HepG2 (cell line): Measurements from ENCODE around the gene MKRN2OS. TPM values are rescaled to one million over a fixed set of nuclear protein-coding genes. Genes with fewer than 3 reads are reported as not detected.

ENCODE experiments used
- GTF2F1 ChIP-seq: fragments of 150-350 bp; IDR thresholded peaks from 2 replicates; pipeline ENCODE4 v1.6.1; 2014; ENCODE audit warnings: low read length
- NFE2 ChIP-seq: sonication (generic); formaldehyde crosslinking; IDR thresholded peaks from 2 replicates; pipeline ENCODE4 v1.4.0; 2020; ENCODE audit warnings: missing genetic modification reagents
- RBFOX2 ChIP-seq: fragments of 200-400 bp; formaldehyde crosslinking; IDR thresholded peaks from 2 replicates; pipeline ENCODE4 v1.6.1; 2017; ENCODE audit warnings: low read depth, mild to moderate bottlenecking, low read length
- SOX6 ChIP-seq, 2 experiments: fragments of 450-650 bp in 1 of 2; sonication (generic) in 1 of 2; formaldehyde crosslinking in 1 of 2; IDR thresholded peaks; 2 replicates each; pipeline versions ENCODE4 v1.4.0 to v1.6.1; 2017 to 2020; ENCODE audit warnings: antibody characterized with exemption in 1 of 2, mild to moderate bottlenecking in 1 of 2, missing genetic modification reagents in 1 of 2
- ZBTB7B ChIP-seq: sonication (generic); formaldehyde crosslinking; IDR thresholded peaks from 2 replicates; pipeline ENCODE4 v1.4.0; 2020; ENCODE audit warnings: missing genetic modification reagents
- ZFP36 ChIP-seq: fragments of 150-350 bp; IDR thresholded peaks from 2 replicates; pipeline ENCODE4 v1.6.1; 2018; ENCODE audit warnings: borderline replicate concordance, low read length, low read depth; ENCODE audit not compliant: partially characterized antibody
- ZNF124 ChIP-seq: sonication (generic); formaldehyde crosslinking; IDR thresholded peaks from 2 replicates; pipeline ENCODE4 v1.4.0; 2020; ENCODE audit warnings: missing genetic modification reagents
- polyA plus RNA-seq, 8 experiments: library from polyadenylated mRNA; depleted of rRNA in 3 of 8; stranded (reverse) in 7 of 8; unstranded in 1 of 8; fragments of >200 nt; fragmentation: Illumina TruSeq in 4 of 8; extraction: Trizol in 4 of 8; gene quantifications; 2 replicates each; pipeline versions ENCODE4 v1.2.1 to v1.2.3, GENCODE V29; 2011 to 2016; ENCODE audit warnings: low read depth in 4 of 8, missing spikeins in 1 of 8, mixed read lengths in 1 of 8; ENCODE audit not compliant: insufficient read depth in 1 of 8
- total RNA-seq, 5 experiments: library from RNA; depleted of rRNA; stranded (reverse); fragments of >200 nt; fragmentation: Illumina TruSeq; extraction: Trizol; gene quantifications; 2 replicates each; pipeline ENCODE4 v1.2.3, GENCODE V29; 2016; ENCODE audit warnings: low read depth in 1 of 5
- TF ChIP-seq, protein P1 (sequence below): sonication (generic); formaldehyde crosslinking; IDR thresholded peaks from 2 replicates; pipeline ENCODE4 v1.8.0; 2022; ENCODE audit warnings: missing genetic modification reagents, low read depth, mild to moderate bottlenecking, borderline replicate concordance
- TF ChIP-seq, protein P2 (sequence below): sonication (generic); formaldehyde crosslinking; IDR thresholded peaks from 2 replicates; pipeline ENCODE4 v1.5.0; 2020; ENCODE audit warnings: missing genetic modification reagents
- TF ChIP-seq, protein P3 (sequence below): sonication (generic); formaldehyde crosslinking; IDR thresholded peaks from 2 replicates; pipeline ENCODE4 v1.5.0; 2020; ENCODE audit warnings: missing genetic modification reagents
- TF ChIP-seq, protein P4 (sequence below): fragments of 450-650 bp; IDR thresholded peaks from 2 replicates; pipeline ENCODE4 v1.6.1; 2017; ENCODE audit warnings: mild to moderate bottlenecking
- TF ChIP-seq, protein P5 (sequence below), 2 experiments: fragments of 450-650 bp in 1 of 2; sonication (generic) in 1 of 2; formaldehyde crosslinking in 1 of 2; IDR thresholded peaks; 2 replicates each; pipeline versions ENCODE4 v1.6.1 to v1.8.0; 2016 to 2022; ENCODE audit warnings: antibody characterized with exemption in 1 of 2, mild to moderate bottlenecking in 1 of 2, missing genetic modification reagents in 1 of 2

MKRN2OS gene
- total and polyA plus RNA-seq, 2 of the 13 experiments (the other 11 are each of a cell fraction or from before 2014, with no cell fraction given): not detected

DNA sequence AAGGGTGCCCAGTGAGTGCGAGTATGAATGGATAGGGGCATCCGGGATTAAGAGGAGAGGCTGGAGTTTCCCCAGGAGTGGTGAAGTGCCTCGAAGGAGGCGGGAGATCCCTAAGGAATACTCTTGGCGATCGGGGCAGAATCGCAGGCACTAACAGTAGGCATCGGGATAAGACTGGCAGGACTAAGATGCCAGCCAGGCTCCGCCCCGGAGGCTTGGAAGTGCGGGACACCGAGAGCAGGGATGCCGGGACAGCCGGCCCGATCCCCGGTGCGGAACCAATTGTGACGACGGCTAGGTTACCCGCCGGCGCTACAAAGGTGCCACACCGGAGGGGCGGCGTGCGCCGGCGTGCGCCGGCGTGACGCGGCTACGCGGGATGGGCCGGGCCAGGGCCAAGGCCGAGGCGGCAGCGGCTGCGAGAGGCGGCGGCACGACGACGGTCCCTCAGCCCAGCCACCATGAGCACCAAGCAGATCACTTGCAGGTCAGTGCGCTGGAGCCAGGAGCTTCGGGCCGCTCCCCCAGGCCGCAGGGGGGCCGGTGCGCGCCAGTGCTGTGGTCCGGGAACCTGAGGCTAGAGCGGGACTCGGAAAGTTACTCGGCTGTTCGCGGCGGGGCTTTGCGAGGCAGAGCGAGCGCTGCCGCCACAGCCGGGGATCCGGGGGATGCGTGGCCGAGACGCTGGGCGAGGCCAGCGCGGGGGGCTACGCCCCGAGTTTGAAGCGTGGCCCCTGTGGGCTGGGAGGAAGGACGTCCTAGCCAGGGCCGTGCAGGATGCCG is 11.6 kb upstream of the MKRN2OS start, which contains the start of gene MKRN2 (continued):
- TF ChIP-seq ZNF124 (CRISPR knock-in tag) (no peak), GTF2F1 (no peak), NFE2 (no peak), RBFOX2 (peak; percentile 96), ZFP36 (no peak), SOX6 (IDR thresholded peaks at IDR 0.05) (no peak), SOX6 (CRISPR knock-in tag; IDR thresholded peaks at IDR 0.05) (peak; percentile 54), ZBTB7B (CRISPR knock-in tag) (peak; percentile 49; the same call in 1 of the 2 replicates)
- TF ChIP-seq, protein P1, sequence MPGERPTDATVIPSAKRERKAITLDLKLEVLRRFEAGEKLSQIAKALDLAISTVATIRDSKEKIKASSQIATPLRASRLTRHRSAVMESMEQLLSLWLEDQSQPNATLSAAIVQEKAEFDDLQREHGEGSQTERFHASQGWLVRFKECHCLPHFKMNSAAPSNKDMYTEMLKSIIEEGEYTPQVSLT (CRISPR knock-in tag): no peak; the same call in 1 of the 2 replicates
- TF ChIP-seq, protein P2, sequence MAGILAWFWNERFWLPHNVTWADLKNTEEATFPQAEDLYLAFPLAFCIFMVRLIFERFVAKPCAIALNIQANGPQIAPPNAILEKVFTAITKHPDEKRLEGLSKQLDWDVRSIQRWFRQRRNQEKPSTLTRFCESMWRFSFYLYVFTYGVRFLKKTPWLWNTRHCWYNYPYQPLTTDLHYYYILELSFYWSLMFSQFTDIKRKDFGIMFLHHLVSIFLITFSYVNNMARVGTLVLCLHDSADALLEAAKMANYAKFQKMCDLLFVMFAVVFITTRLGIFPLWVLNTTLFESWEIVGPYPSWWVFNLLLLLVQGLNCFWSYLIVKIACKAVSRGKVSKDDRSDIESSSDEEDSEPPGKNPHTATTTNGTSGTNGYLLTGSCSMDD (CRISPR knock-in tag): no peak
- TF ChIP-seq, protein P3, sequence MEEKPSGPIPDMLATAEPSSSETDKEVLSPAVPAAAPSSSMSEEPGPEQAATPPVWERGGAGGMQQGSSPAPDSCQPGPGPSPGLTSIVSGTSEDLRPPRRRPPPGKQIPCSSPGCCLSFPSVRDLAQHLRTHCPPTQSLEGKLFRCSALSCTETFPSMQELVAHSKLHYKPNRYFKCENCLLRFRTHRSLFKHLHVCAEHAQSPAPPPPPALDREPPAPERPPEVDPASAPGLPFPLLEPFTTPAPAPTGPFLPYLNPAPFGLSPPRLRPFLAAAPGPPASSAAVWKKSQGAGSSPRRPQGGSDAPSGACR (CRISPR knock-in tag): no peak
- TF ChIP-seq, protein P4, sequence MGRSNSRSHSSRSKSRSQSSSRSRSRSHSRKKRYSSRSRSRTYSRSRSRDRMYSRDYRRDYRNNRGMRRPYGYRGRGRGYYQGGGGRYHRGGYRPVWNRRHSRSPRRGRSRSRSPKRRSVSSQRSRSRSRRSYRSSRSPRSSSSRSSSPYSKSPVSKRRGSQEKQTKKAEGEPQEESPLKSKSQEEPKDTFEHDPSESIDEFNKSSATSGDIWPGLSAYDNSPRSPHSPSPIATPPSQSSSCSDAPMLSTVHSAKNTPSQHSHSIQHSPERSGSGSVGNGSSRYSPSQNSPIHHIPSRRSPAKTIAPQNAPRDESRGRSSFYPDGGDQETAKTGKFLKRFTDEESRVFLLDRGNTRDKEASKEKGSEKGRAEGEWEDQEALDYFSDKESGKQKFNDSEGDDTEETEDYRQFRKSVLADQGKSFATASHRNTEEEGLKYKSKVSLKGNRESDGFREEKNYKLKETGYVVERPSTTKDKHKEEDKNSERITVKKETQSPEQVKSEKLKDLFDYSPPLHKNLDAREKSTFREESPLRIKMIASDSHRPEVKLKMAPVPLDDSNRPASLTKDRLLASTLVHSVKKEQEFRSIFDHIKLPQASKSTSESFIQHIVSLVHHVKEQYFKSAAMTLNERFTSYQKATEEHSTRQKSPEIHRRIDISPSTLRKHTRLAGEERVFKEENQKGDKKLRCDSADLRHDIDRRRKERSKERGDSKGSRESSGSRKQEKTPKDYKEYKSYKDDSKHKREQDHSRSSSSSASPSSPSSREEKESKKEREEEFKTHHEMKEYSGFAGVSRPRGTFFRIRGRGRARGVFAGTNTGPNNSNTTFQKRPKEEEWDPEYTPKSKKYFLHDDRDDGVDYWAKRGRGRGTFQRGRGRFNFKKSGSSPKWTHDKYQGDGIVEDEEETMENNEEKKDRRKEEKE: no peak
- TF ChIP-seq, protein P5, sequence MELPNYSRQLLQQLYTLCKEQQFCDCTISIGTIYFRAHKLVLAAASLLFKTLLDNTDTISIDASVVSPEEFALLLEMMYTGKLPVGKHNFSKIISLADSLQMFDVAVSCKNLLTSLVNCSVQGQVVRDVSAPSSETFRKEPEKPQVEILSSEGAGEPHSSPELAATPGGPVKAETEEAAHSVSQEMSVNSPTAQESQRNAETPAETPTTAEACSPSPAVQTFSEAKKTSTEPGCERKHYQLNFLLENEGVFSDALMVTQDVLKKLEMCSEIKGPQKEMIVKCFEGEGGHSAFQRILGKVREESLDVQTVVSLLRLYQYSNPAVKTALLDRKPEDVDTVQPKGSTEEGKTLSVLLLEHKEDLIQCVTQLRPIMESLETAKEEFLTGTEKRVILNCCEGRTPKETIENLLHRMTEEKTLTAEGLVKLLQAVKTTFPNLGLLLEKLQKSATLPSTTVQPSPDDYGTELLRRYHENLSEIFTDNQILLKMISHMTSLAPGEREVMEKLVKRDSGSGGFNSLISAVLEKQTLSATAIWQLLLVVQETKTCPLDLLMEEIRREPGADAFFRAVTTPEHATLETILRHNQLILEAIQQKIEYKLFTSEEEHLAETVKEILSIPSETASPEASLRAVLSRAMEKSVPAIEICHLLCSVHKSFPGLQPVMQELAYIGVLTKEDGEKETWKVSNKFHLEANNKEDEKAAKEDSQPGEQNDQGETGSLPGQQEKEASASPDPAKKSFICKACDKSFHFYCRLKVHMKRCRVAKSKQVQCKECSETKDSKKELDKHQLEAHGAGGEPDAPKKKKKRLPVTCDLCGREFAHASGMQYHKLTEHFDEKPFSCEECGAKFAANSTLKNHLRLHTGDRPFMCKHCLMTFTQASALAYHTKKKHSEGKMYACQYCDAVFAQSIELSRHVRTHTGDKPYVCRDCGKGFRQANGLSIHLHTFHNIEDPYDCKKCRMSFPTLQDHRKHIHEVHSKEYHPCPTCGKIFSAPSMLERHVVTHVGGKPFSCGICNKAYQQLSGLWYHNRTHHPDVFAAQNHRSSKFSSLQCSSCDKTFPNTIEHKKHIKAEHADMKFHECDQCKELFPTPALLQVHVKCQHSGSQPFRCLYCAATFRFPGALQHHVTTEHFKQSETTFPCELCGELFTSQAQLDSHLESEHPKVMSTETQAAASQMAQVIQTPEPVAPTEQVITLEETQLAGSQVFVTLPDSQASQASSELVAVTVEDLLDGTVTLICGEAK (IDR thresholded peaks at IDR 0.05): no peak
- TF ChIP-seq, protein P5 (CRISPR knock-in tag; IDR thresholded peaks at IDR 0.05): peak; percentile 89
